D721Med (cell line): Measurements from ENCODE around the gene DIPK1A.

Source experiments
- DNase-seq: peaks from one replicate; pipeline ENCODE4 v3.0.0; 2011; ENCODE audit warnings: low spot score; ENCODE audit not compliant: insufficient read length
- FAIRE-seq: peaks from 2 replicates; lab custom pipeline; 2011; peaks lifted over from hg19 to GRCh38; lab: Jason Lieb, UNC
- CTCF ChIP-seq: IDR thresholded peaks from 2 replicates; pipeline ENCODE4 v1.5.1; 2012; ENCODE audit warnings: mild to moderate bottlenecking, control low read depth; ENCODE audit not compliant: insufficient read depth; ENCODE audit errors: missing control alignments

The DIPK1A gene

GRCh38 chr1:92949937-92950817 is 11.1 kb downstream of the DIPK1A start:
- TF ChIP-seq CTCF: no peak
- DNase-seq (no peak), FAIRE-seq (no peak)

- TF ChIP-seq CTCF: no peak
- no peak for FAIRE-seq
- no peak for DNase-seq
Measured at GRCh38 chr1:92948071-92948470, 13.2 kb downstream of the DIPK1A start.

- DNase-seq (no peak), FAIRE-seq (no peak)
- no peak for TF ChIP-seq CTCF
Measured at GRCh38 chr1:92945748-92946270, 15.5 kb downstream of the DIPK1A start.

- DNase-seq (no peak), FAIRE-seq (no peak)
- no peak for TF ChIP-seq CTCF
Measured at GRCh38 chr1:92944901-92945747, 16.1 kb downstream of the DIPK1A start.

- no peak for FAIRE-seq
- DNase-seq: no peak
Measured at GRCh38 chr1:92943502-92943847, 17.8 kb downstream of the DIPK1A start.

GRCh38 chr1:92940541-92940940 is 20.7 kb downstream of the DIPK1A start:
- TF ChIP-seq CTCF: no peak
- DNase-seq (no peak), FAIRE-seq (no peak)

More at GRCh38 chr1:92943502-92943847, 17.8 kb downstream of the DIPK1A start:
- no peak for TF ChIP-seq CTCF
